Measurements from ENCODE around the gene NRG3. TPM values are rescaled to one million over a fixed set of nuclear protein-coding genes. Genes with fewer than 3 reads are reported as not detected.

Gene NRG3
- total RNA-seq, 1 experiment from 2014 or later, result 0.66 TPM

GRCh38 chr10:81838950-81839349 lies 36.0 kb upstream of the NRG3 start:
- intact Hi-C loops (cut with micrococcal nuclease; ENCODE audit: unreplicated experiment), result loop anchor here (5.0 kb wide), 1 partner anchor 427 kb away; no protein-coding TSS in a partner anchor
- BruUV-seq (replicated peaks), result no TSS peak
- H3K36me3 ChIP-seq (ENCODE audit: control insufficient read depth, insufficient read depth, low read length), result no peaks in the 10 kb centered on the region
- H3K4me1 ChIP-seq, result no peaks in the 10 kb centered on the region
- no peaks in the 10 kb centered on the region for H3K9me3 ChIP-seq
- peak in 1 of 2 experiments; percentile 33 for TF ChIP-seq CTCF (IDR thresholded peaks at IDR 0.05; ENCODE audit: insufficient read depth in 1 of 2, low read depth in 1 of 2, low read length in 1 of 2, severe bottlenecking in 1 of 2, unreplicated experiment in 1 of 2)
- Mint-ChIP-seq H3K27me3 (ENCODE audit: insufficient read depth, unreplicated experiment) (peaks cover 10% of the 10 kb centered on the region), H3K9me3 (ENCODE audit: unreplicated experiment) (no peaks in the 10 kb centered on the region), H3K4me3 (ENCODE audit: unreplicated experiment) (no peak overlapping the region), H3K36me3 (ENCODE audit: insufficient read depth, unreplicated experiment) (no peaks in the 10 kb centered on the region), H3K4me1 (ENCODE audit: low read depth, unreplicated experiment) (no peaks in the 10 kb centered on the region), H3K27ac (ENCODE audit: unreplicated experiment) (no peak overlapping the region)
- CTCF ChIA-PET, result no interaction called here
- no peak overlapping the region for H3K4me3 ChIP-seq (ENCODE audit: low read depth, low read length)
- DNase-seq, result peak in 1 of 2 experiments; percentile 14
- POLR2A ChIA-PET, result no interaction called here
- no peaks in the 10 kb centered on the region for H3K27me3 ChIP-seq (replicated peaks; ENCODE audit: control insufficient read depth, insufficient read depth, low read length)

- no TSS peak for BruUV-seq (replicated peaks)
- TF ChIP-seq CTCF (IDR thresholded peaks at IDR 0.05; ENCODE audit: insufficient read depth in 1 of 2, low read depth in 1 of 2, low read length in 1 of 2, severe bottlenecking in 1 of 2, unreplicated experiment in 1 of 2), result no peak
- no peak overlapping the region for H3K4me3 Mint-ChIP-seq (ENCODE audit: unreplicated experiment)
- no peaks in the 10 kb centered on the region for H3K36me3 Mint-ChIP-seq (ENCODE audit: insufficient read depth, unreplicated experiment)
- POLR2A ChIA-PET, result no interaction called here
- Histone ChIP-seq H3K9me3 (no peaks in the 10 kb centered on the region), H3K36me3 (ENCODE audit: control insufficient read depth, insufficient read depth, low read length) (no peaks in the 10 kb centered on the region), H3K4me3 (ENCODE audit: low read depth, low read length) (no peak overlapping the region), H3K4me1 (no peaks in the 10 kb centered on the region), H3K27me3 (replicated peaks; ENCODE audit: control insufficient read depth, insufficient read depth, low read length) (no peaks in the 10 kb centered on the region)
- H3K27ac Mint-ChIP-seq (ENCODE audit: unreplicated experiment), result no peak overlapping the region
- peaks cover 10% of the 10 kb centered on the region for H3K27me3 Mint-ChIP-seq (ENCODE audit: insufficient read depth, unreplicated experiment)
- DNase-seq, result no peak
- intact Hi-C loops (cut with micrococcal nuclease; ENCODE audit: unreplicated experiment), result no loop called here
- no peaks in the 10 kb centered on the region for H3K4me1 Mint-ChIP-seq (ENCODE audit: low read depth, unreplicated experiment)
- CTCF ChIA-PET, result no interaction called here
- no peaks in the 10 kb centered on the region for H3K9me3 Mint-ChIP-seq (ENCODE audit: unreplicated experiment)
These were observed 32.0 kb upstream of the NRG3 start for GRCh38 chr10:81843042-81843441.

- Histone ChIP-seq H3K9me3 (no peaks in the 10 kb centered on the region), H3K4me3 (ENCODE audit: low read depth, low read length) (no peak overlapping the region), H3K27me3 (replicated peaks; ENCODE audit: control insufficient read depth, insufficient read depth, low read length) (no peaks in the 10 kb centered on the region), H3K4me1 (no peaks in the 10 kb centered on the region), H3K36me3 (ENCODE audit: control insufficient read depth, insufficient read depth, low read length) (no peaks in the 10 kb centered on the region)
- ChIA-PET CTCF (no interaction called here), POLR2A (no interaction called here)
- Mint-ChIP-seq H3K36me3 (ENCODE audit: insufficient read depth, unreplicated experiment) (no peaks in the 10 kb centered on the region), H3K4me3 (ENCODE audit: unreplicated experiment) (no peak overlapping the region), H3K9me3 (ENCODE audit: unreplicated experiment) (no peaks in the 10 kb centered on the region), H3K27ac (ENCODE audit: unreplicated experiment) (no peak overlapping the region), H3K27me3 (ENCODE audit: insufficient read depth, unreplicated experiment) (peaks cover 3% of the 10 kb centered on the region), H3K4me1 (ENCODE audit: low read depth, unreplicated experiment) (no peaks in the 10 kb centered on the region)
- intact Hi-C loops (cut with micrococcal nuclease; ENCODE audit: unreplicated experiment), result no loop called here
- no TSS peak for BruUV-seq (replicated peaks)
- no peak for TF ChIP-seq CTCF (IDR thresholded peaks at IDR 0.05; ENCODE audit: insufficient read depth in 1 of 2, low read depth in 1 of 2, low read length in 1 of 2, severe bottlenecking in 1 of 2, unreplicated experiment in 1 of 2)
- DNase-seq, result no peak
These were observed 27.3 kb upstream of the NRG3 start for GRCh38 chr10:81847675-81848074.

All from Caco-2 (cell line).